Frontal cortex (tissue), 4 donors: Measurements from ENCODE around the gene HIVEP1. TPM values are rescaled to one million over a fixed set of nuclear protein-coding genes. Genes with fewer than 3 reads are reported as not detected.

Source experiments
- DNase-seq, 2 donors: peaks; one replicate each; pipeline ENCODE4 v3.0.0; 2012; ENCODE audit warnings: low spot score in 2 of 2
- FAIRE-seq: peaks from 2 replicates; lab custom pipeline; 2012; peaks lifted over from hg19 to GRCh38; lab: Jason Lieb, UNC
- total RNA-seq: library from RNA; depleted of rRNA; stranded (reverse); fragments of >200 nt; gene quantifications from one replicate; pipeline ENCODE4 v1.2.3, GENCODE V29; 2014
- donor health status: control.
- donor health status: control.
- donor health status: control.

The HIVEP1 gene
- total RNA-seq, 1 donor from 2014 or later: 13.0 TPM

DNA sequence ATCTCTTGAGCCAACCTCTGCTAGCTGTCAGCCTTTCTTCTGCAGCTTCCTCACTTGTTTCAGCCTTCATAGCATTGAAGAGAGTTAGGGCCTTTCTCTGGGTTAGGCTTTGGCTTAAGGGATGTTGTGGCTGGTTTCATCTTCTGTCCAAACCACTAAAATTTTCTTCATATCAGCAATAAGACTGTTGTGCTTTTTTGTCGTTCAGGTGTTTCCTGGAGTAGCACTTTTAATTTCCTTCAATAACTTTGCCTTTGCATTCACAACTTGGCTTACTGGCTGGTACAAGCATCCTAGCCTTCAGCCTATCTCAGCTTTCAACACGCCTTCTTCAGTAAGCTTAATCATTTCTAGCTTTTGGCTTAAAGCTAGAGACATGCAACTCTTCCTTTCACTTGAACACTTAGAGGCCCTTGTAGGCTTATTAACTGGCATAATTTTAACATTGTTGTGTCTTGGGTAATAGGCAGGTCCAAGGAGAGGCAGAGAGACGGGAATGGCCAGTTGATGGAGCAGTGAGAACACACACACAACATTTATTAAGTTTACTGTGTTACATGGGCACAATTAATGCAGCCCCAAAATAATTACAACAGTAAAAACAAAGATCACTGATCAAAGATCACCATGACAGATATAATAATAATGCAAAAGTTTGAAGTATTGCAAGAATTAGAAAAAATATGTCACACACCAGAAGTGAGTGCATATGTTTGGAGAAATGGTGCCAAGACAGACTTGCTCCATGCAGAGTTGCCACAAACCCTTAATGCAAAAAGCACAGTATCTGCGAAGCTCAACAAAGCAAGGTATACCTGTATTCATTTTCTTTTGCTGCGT, 98.6 kb downstream of the HIVEP1 start:
- FAIRE-seq (no peak), DNase-seq (no peak)

DNA sequence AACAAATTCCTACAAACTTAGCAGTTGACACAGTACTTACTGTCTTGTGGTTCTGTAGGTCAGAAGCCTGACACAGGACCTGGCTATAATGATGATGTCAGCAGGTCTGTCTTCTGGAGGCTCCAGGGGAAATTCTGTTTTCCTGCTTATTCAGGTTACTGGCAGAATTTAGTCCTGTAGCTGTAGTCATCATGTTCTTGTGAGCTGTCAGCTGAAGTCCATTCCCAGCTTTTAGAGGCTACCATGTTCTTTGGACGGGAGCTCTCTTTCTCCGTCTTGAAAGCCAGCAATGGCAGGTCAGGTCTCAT, 99.2 kb downstream of the HIVEP1 start:
- FAIRE-seq: no peak

GRCh38 chr6:12112540-12113189, 100.6 kb downstream of the HIVEP1 start:
- FAIRE-seq (no peak), DNase-seq (no peak)

More for the DNA sequence above, 99.2 kb downstream of the HIVEP1 start:
- DNase-seq: no peak

- DNase-seq (no peak), FAIRE-seq (no peak)
Observed at GRCh38 chr6:12113190-12113577, 101.1 kb downstream of the HIVEP1 start.

- DNase-seq (no peak), FAIRE-seq (no peak)
Observed at GRCh38 chr6:12114055-12114503, 102.0 kb downstream of the HIVEP1 start.

DNA sequence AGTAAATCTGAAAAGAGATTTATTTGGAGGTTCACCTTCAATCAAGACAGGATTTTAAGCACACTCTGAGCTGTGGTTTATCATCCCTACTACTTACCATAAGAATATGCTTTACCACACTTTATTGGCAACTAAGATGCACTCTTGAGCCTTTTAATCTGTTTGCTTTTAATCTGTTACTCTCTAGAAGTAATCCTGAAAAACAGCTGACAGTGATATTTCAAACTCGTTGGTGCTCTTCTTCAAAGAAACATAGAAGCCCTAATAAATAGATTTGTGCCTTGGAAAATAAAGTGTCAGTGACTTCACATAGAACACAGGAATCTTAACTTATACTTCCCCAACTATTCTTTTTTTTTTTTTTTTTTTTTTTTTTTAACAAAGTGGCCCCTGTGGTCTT, 102.9 kb downstream of the HIVEP1 start:
- DNase-seq (no peak), FAIRE-seq (no peak)

GRCh38 chr6:12115492-12115891, 103.4 kb downstream of the HIVEP1 start:
- no peak for FAIRE-seq
- DNase-seq: no peak

DNA sequence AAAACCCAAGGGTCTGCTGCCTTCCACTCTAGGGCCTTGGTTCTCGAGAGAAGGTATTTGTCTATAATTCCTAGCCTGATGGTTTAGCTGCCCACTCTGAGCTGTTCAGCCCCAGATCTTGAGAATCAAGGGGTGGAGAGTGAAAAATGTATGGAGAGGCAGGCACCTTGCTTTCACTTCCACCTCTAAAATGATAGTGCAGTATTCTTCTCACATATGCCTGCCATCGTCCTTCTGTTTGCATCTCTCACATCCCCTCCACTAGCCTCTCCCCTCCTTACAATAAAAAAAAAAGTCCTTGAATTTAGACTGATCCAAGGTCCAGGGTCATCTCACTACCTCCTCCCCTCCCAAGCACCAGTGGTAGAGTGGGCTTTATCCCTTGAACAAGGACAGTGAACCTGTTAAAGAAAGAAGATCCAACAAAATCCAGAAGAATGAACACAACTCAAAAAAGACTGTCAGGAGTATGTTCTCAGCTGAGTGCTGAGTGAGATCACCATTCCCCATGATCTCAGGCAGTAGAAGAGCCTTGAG, 104.2 kb downstream of the HIVEP1 start:
- DNase-seq (no peak), FAIRE-seq (no peak)

GRCh38 chr6:12116978-12117377, 104.9 kb downstream of the HIVEP1 start:
- FAIRE-seq: no peak
- DNase-seq: no peak

- no peak for DNase-seq
- FAIRE-seq: no peak
Observed at GRCh38 chr6:12118607-12119006, 106.5 kb downstream of the HIVEP1 start.

GRCh38 chr6:12119085-12119588, 107.0 kb downstream of the HIVEP1 start:
- no peak for DNase-seq
- no peak for FAIRE-seq

GRCh38 chr6:12125396-12125795, 113.3 kb downstream of the HIVEP1 start:
- FAIRE-seq (no peak), DNase-seq (no peak)

GRCh38 chr6:12126051-12126450, 113.9 kb downstream of the HIVEP1 start:
- no peak for DNase-seq
- FAIRE-seq: no peak

DNA sequence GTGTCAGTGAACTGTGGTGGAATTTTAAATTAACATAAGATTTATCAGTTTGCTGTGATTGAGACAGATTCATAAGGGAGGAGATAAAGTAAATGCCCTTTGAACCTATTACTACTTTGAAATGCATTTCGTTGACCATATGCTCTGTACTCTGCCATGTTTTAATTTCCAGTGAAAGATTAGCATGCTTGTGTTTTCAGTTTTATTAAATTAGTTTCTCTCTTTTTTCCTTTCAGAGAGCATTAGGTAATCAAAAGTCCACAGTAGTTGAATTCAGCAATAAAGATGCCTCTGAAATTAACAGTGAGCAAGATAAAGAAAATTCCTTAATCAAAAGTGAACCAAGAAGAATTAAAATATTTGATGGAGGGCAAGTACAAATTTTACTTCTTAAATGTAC, 117.4 kb downstream of the HIVEP1 start:
- no peak for DNase-seq
- no peak for FAIRE-seq

DNA sequence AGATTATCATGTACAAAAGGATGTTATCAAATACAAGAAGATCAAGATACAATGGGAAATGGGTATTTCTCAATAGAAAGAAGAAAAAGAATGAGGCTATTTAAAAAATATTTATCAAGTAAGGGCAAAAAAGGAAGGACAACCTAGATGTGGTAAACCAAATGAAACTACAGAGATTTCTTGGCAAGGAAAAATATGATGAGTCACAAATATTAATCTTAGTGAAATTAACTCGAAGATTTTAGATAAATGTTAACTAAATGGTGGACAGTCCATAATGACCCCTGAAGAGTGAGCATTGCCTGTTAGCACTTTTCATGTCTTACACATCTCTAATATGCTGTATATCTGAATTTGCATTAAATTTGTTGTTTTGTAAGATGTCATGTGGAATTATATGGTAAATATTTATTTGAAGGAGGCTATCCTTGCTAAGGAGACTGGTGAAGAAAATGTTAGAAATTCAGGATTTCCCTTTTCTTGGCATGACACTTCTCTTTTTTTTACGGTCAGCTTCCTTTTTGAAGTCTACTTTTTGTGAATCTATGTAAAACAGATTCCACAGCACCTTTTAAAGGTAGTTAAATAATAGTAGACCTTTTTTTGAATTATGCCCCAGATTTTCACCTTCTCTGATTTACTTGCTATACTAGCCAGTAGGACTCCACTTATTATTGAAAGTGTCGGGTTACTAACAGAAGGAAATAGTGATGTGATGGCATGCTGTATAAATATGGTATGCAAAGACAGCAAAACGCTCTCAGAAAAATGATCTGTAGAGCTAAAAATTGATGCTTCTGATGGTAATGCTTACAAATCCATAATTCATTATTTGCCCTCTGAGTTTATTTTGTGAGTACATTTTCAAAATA, 120.5 kb downstream of the HIVEP1 start:
- DNase-seq (no peak), FAIRE-seq (no peak)

DNA sequence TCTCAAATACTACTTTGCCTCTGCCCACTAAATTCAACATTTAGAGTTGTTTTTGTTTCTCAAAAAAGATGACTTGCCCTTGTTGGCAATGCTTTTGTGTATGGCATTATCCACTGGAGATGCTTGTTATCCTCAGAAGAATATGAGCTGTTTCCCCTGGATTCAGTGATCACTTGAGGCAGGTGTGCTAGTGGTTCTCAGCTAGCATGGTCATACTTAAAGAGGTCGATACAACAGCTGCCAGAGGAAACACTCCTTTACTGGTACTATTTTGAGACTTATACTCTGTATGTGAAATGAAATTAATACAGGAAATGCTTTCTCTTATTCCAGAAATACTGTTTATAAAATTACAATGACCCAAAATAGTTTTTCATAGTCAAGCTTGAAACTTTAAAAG, 122.5 kb downstream of the HIVEP1 start:
- FAIRE-seq: no peak

GRCh38 chr6:12134991-12135390, 122.9 kb downstream of the HIVEP1 start:
- FAIRE-seq: no peak

More for the DNA sequence above, 122.5 kb downstream of the HIVEP1 start:
- no peak for DNase-seq

DNA sequence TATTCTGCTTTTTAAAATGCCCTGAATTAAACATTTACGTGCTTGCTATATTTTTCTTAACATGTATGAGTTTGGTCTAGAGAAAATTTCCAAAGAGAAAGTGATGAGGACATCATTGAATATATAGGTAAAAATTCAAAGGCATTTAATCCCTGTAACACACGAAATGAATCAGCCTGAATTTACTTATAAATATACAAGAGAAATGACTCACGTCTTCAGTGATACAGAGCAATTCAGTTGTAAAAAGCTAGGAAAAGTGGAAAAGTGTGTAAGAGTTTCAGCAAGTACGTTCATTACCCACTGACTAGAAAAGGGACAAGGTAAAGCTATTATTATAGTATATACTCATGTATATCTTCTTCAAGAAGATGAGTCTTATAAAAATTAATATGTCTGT, 124.8 kb downstream of the HIVEP1 start:
- FAIRE-seq (no peak), DNase-seq (no peak)

More at GRCh38 chr6:12134991-12135390, 122.9 kb downstream of the HIVEP1 start:
- no peak for DNase-seq

DNA sequence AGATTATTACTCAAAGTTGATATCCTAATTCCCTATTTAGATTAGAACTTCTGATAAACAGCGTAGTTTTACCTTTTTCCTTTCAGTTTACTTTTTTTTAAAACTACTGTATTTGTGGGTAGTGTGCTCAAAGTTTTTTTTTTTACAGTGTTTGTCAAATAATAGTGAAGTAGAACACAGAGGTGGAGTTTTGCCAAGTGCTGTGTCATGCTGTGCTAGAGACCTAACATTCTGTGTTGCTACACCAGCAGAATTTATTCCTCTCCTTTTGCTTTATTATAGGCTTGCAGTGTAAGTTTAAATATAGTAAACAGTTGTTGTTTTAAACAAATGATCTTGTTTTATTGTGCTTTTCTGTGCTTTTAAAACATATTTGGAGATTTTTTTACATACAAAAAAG, 125.4 kb downstream of the HIVEP1 start:
- DNase-seq: peak in 1 of 2 donors; percentile 20
- no peak for FAIRE-seq

GRCh38 chr6:12138381-12138780, 126.3 kb downstream of the HIVEP1 start:
- no peak for DNase-seq
- FAIRE-seq: no peak
